COLO668 (cell line): ENCODE data around the gene RAB43.
"Not testable (repeated sequence)": the region's sequence is repeated elsewhere in the genome, so short reads cannot be mapped to it uniquely, and the experiment has no call there.

Experiments used
- DNase-seq: peaks from one replicate; lab custom pipeline; 2025; ENCODE audit not compliant: unreplicated experiment; lab: John Stamatoyannopoulos, UW

RAB43 gene

GRCh38 chr3:129122412-129123011 is 908 bp upstream of the RAB43 start:
- DNase-seq = no peak

- DNase-seq = peak; percentile 19
These were observed 400 bp downstream of the RAB43 start for GRCh38 chr3:129121016-129121791.

GRCh38 chr3:129120254-129121004 is 1.2 kb downstream of the RAB43 start:
- peak; percentile 10 for DNase-seq

GRCh38 chr3:129119365-129120100 is 2.1 kb downstream of the RAB43 start:
- no peak for DNase-seq

GRCh38 chr3:129118745-129119144 is 2.9 kb downstream of the RAB43 start:
- DNase-seq = no peak

- DNase-seq = no peak
These were observed 4.5 kb downstream of the RAB43 start for GRCh38 chr3:129117134-129117533.

- DNase-seq = no peak
These were observed 5.1 kb downstream of the RAB43 start for GRCh38 chr3:129116482-129116946.

- no peak for DNase-seq
These were observed 7.1 kb downstream of the RAB43 start for GRCh38 chr3:129114455-129114854.

- DNase-seq = no peak
These were observed 9.1 kb downstream of the RAB43 start for GRCh38 chr3:129112308-129113052.

- DNase-seq = not testable (repeated sequence)
These were observed 10.4 kb downstream of the RAB43 start for GRCh38 chr3:129111076-129111780.

GRCh38 chr3:129107793-129108192 is 13.8 kb downstream of the RAB43 start:
- no peak for DNase-seq

- DNase-seq = no peak
These were observed 14.6 kb downstream of the RAB43 start for GRCh38 chr3:129106866-129107565.

GRCh38 chr3:129106320-129106719 is 15.3 kb downstream of the RAB43 start:
- peak; percentile 6 for DNase-seq

GRCh38 chr3:129105862-129106261 is 15.7 kb downstream of the RAB43 start:
- no peak for DNase-seq

- DNase-seq = no peak
These were observed 17.0 kb downstream of the RAB43 start for GRCh38 chr3:129104498-129105079.

- DNase-seq = no peak
These were observed 17.6 kb downstream of the RAB43 start for GRCh38 chr3:129104051-129104450.

GRCh38 chr3:129103296-129103695 is 18.3 kb downstream of the RAB43 start:
- DNase-seq = no peak

- DNase-seq = no peak
These were observed 20.1 kb downstream of the RAB43 start for GRCh38 chr3:129101370-129102138.
